HEK293T (cell line): ENCODE data around the gene GULP1.

Source experiments
- CTCF ChIA-PET: fragments of 350-600 bp; formaldehyde crosslinking; extraction: SDS; loops from one replicate; lab custom pipeline; 2021; ENCODE audit warnings: antibody characterized with exemption, inconsistent platforms; lab: Yijun Ruan, JAX
- POLR2A ChIA-PET: fragments of 350-600 bp; formaldehyde crosslinking; extraction: SDS; loops from one replicate; lab custom pipeline; 2020; ENCODE audit warnings: antibody characterized with exemption, inconsistent platforms; lab: Yijun Ruan, JAX
- DNase-seq: peaks from one replicate; pipeline ENCODE4 v3.0.0; 2012; ENCODE audit warnings: mixed read lengths; ENCODE audit errors: extremely low spot score
- ARNT ChIP-seq: fragments of 450-650 bp; IDR thresholded peaks from 2 replicates; pipeline ENCODE4 v1.6.1; 2017; ENCODE audit warnings: mild to moderate bottlenecking
- BHLHE40 ChIP-seq: fragments of 450-650 bp; IDR thresholded peaks from 2 replicates; pipeline ENCODE4 v1.6.1; 2016; ENCODE audit warnings: mild to moderate bottlenecking, moderate library complexity, borderline replicate concordance
- CTBP1 ChIP-seq: fragments of 450-650 bp; IDR thresholded peaks from 2 replicates; pipeline ENCODE4 v1.6.1; 2016; ENCODE audit warnings: borderline replicate concordance
- ELF4 ChIP-seq: fragments of 450-650 bp; IDR thresholded peaks from 2 replicates; pipeline ENCODE4 v1.6.1; 2017; ENCODE audit warnings: antibody characterized with exemption
- FOXA1 ChIP-seq: fragments of 450-650 bp; IDR thresholded peaks from 2 replicates; pipeline ENCODE4 v1.6.1; 2016; ENCODE audit warnings: mild to moderate bottlenecking
- FOXK2 ChIP-seq: fragments of 450-650 bp; IDR thresholded peaks from 2 replicates; pipeline ENCODE4 v1.6.1; 2016; ENCODE audit warnings: mild to moderate bottlenecking
- FOXM1 ChIP-seq: fragments of 450-650 bp; IDR thresholded peaks from 2 replicates; pipeline ENCODE4 v1.6.1; 2017; ENCODE audit warnings: mild to moderate bottlenecking, borderline replicate concordance
- HDGF ChIP-seq: fragments of 450-650 bp; IDR thresholded peaks from 2 replicates; pipeline ENCODE4 v1.6.1; 2017; ENCODE audit warnings: antibody characterized with exemption, borderline replicate concordance
- L3MBTL2 ChIP-seq: fragments of 450-650 bp; conservative IDR thresholded peaks from 2 replicates; pipeline ENCODE4 v1.6.1; 2016; ENCODE audit warnings: mild to moderate bottlenecking
- LEF1 ChIP-seq: fragments of 450-650 bp; IDR thresholded peaks from 2 replicates; pipeline ENCODE4 v1.6.1; 2017; ENCODE audit warnings: mild to moderate bottlenecking, borderline replicate concordance
- NFRKB ChIP-seq: fragments of 450-650 bp; IDR thresholded peaks from 2 replicates; pipeline ENCODE4 v1.6.1; 2016; ENCODE audit warnings: mild to moderate bottlenecking, moderate library complexity
- SP1 ChIP-seq: fragments of 450-650 bp; IDR thresholded peaks from 2 replicates; pipeline ENCODE4 v1.6.1; 2017
- SUZ12 ChIP-seq: fragments of 450-650 bp; IDR thresholded peaks from 2 replicates; pipeline ENCODE4 v1.6.1; 2016; ENCODE audit warnings: mild to moderate bottlenecking
- TARDBP ChIP-seq: fragments of 450-650 bp; IDR thresholded peaks from 2 replicates; pipeline ENCODE4 v1.6.1; 2016
- ZNF384 ChIP-seq: fragments of 450-650 bp; IDR thresholded peaks from 2 replicates; pipeline ENCODE4 v1.6.1; 2016
- TF ChIP-seq, protein P1 (sequence below): fragments of 450-650 bp; IDR thresholded peaks from 2 replicates; pipeline ENCODE4 v1.6.1; 2016

The GULP1 gene

DNA sequence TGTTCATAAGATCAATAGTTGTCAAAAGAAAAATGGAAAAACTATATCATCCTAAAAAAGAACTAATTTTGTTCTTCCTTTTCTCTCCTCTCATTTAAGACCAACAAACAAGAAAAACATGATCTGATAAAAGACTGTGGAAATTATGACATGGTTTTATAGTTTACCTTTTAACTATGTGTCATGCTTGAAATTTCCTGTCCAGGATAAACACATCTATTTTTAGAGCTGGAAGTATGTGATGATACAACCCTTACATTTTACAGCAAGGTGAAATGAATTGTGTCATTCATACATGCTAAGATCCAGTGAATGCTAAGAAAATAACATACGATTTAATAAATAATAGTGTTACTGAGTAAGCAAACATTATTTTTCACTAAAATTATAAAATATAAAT, 89.9 kb downstream of the GULP1 start:
- POLR2A ChIA-PET, result no interaction called here
- no peak for DNase-seq
- CTCF ChIA-PET, result no interaction called here
- no peak for TF ChIP-seq ELF4
- no peak for TF ChIP-seq ZNF384
- TF ChIP-seq FOXK2, result no peak
- TF ChIP-seq LEF1, result no peak
- no peak for TF ChIP-seq FOXA1
- no peak for TF ChIP-seq FOXM1
- TF ChIP-seq ARNT, result no peak

DNA sequence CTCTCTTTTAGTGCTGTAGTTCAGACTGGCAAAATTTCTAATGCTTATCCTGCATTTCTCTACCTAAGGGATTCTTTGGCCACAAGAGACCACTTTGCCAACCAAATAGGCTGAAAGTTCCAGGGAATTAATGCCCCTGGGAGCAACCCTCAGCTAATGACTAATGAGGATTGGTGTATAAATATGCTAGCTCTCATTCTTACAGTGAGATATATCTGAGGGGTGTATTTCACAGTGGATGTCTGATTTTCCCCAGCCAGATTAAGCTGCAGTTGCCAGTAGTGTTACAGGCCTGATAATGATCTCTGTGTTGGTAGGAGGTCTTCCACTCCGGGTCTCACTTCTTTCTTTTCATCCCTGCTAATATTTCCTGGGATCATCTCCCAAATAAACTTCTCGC, 90.4 kb downstream of the GULP1 start:
- no peak for TF ChIP-seq CTBP1
- no peak for TF ChIP-seq SP1
- TF ChIP-seq TARDBP, result no peak
- no peak for TF ChIP-seq L3MBTL2
- no peak for TF ChIP-seq FOXA1
- no peak for TF ChIP-seq SUZ12
- TF ChIP-seq NFRKB, result no peak
- no peak for TF ChIP-seq ARNT
- TF ChIP-seq LEF1, result no peak
- TF ChIP-seq, protein P1, sequence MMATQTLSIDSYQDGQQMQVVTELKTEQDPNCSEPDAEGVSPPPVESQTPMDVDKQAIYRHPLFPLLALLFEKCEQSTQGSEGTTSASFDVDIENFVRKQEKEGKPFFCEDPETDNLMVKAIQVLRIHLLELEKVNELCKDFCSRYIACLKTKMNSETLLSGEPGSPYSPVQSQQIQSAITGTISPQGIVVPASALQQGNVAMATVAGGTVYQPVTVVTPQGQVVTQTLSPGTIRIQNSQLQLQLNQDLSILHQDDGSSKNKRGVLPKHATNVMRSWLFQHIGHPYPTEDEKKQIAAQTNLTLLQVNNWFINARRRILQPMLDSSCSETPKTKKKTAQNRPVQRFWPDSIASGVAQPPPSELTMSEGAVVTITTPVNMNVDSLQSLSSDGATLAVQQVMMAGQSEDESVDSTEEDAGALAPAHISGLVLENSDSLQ, result no peak
- TF ChIP-seq HDGF, result no peak
- TF ChIP-seq FOXK2, result no peak
- DNase-seq, result no peak
- ChIA-PET POLR2A (no interaction called here), CTCF (no interaction called here)

DNA sequence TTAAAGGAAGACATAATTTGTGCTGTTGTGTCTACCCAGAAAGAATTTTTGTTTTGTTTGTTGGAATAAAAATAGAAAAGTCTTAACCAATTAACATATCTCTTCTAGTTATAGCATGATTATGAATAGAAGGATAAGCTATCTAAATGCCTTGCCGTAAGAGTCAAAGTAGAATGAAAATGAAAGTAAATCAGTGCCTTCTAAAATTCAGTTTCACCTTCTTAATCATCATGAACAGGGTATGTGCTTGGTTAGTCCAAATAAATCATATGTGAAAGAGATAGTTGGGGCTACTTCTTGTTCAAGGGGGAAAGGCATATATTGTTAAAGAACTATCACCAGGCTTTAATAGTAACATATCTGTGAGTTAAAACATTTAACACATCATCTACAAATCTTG, 91.5 kb downstream of the GULP1 start:
- no peak for DNase-seq
- no peak for TF ChIP-seq L3MBTL2
- no peak for TF ChIP-seq BHLHE40
- TF ChIP-seq, protein P1, result no peak
- no peak for TF ChIP-seq HDGF
- TF ChIP-seq CTBP1, result no peak
- TF ChIP-seq FOXA1, result no peak
- no peak for TF ChIP-seq NFRKB
- TF ChIP-seq ELF4, result no peak
- TF ChIP-seq FOXM1, result no peak
- no peak for TF ChIP-seq LEF1
- no peak for TF ChIP-seq ZNF384
- no peak for TF ChIP-seq FOXK2
- TF ChIP-seq SUZ12, result no peak
- no peak for TF ChIP-seq ARNT
- TF ChIP-seq TARDBP, result no peak
- no peak for TF ChIP-seq SP1
- POLR2A ChIA-PET, result interaction anchor here (0.5 kb wide), 1 partner anchor 140 kb away, joined by 3 read pairs; no protein-coding TSS in a partner anchor
- CTCF ChIA-PET, result interaction anchor here (0.9 kb wide), 1 partner anchor 9 kb away, joined by 3 read pairs; no protein-coding TSS in a partner anchor

DNA sequence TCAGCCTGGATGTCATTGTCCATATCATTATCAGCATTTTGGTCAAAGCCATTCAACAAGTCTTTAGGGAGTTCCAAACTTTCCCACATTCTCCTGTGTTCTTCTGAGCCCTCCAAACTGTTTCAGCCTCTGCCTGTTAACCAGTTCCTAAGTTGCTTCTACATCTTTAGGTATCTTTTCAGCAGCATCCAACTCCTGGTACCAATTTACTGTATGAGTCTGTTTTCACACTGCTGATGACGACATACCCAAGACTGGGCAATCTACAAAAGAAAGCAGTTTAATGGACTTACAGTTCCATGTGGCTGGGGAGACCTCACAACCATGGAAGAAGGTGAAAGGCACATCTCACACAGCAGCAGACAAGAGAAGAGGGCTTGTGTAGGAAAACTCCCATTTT, 94.2 kb downstream of the GULP1 start:
- DNase-seq, result no peak
- ChIA-PET POLR2A (no interaction called here), CTCF (no interaction called here)
- TF ChIP-seq, protein P1, result no peak
- TF ChIP-seq TARDBP, result no peak
- no peak for TF ChIP-seq NFRKB
- TF ChIP-seq ELF4, result no peak
- no peak for TF ChIP-seq ZNF384
- no peak for TF ChIP-seq CTBP1
- no peak for TF ChIP-seq SUZ12
- no peak for TF ChIP-seq FOXK2
- no peak for TF ChIP-seq BHLHE40
- no peak for TF ChIP-seq FOXM1
- TF ChIP-seq HDGF, result no peak

DNA sequence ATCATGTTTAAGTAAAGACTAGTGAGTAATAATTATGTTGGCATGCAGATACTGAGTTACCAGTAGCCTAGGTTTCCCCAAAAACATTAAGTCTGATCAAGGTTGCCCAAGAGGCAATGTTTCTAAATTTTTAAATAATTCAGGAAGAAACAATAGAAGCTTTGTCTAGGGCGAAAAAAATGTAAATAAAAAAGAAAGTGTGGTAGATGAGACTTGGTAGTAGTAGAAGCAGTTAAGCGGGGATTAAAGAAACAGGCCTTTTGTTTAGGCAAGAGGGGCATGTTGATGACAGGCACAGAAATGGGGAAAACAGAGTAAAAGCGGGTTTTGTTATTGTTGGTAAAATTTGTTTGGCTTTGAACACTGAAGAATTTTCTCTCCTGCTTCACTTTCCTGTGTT, 97.2 kb downstream of the GULP1 start:
- DNase-seq, result no peak
- ChIA-PET POLR2A (no interaction called here), CTCF (no interaction called here)
- no peak for TF ChIP-seq FOXM1
- no peak for TF ChIP-seq BHLHE40
- no peak for TF ChIP-seq NFRKB
- TF ChIP-seq ARNT, result no peak

DNA sequence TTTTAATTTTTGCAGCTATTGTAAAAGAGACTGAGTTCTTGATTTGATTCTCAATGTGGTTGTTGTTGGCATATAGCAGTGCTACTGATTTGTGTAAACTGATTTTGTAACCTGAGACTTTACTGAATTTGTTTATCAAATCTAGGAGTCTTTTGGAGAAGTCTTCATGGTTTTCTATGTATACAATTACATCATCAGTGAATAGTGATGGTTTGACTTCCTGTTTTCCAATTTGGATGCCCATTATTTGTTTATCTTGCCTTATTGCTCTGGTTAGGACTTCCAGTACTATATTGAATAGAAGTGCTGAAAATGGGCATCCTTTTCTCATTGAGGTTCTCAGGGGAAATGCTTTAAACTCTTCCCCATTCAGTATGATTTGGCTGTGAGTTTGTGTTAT, 99.7 kb downstream of the GULP1 start:
- DNase-seq, result no peak
- POLR2A ChIA-PET, result no interaction called here
- TF ChIP-seq CTBP1 (no peak), SUZ12 (no peak), LEF1 (no peak), SP1 (no peak), TARDBP (no peak), NFRKB (no peak), FOXM1 (no peak), ZNF384 (no peak), ARNT (no peak), HDGF (no peak), ELF4 (no peak), BHLHE40 (no peak), L3MBTL2 (no peak), FOXK2 (no peak), FOXA1 (no peak)
- TF ChIP-seq, protein P1, result no peak
- CTCF ChIA-PET, result no interaction called here
